ENCODE measurements around the gene GSTA4. TPM values are rescaled to one million over a fixed set of nuclear protein-coding genes. Genes with fewer than 3 reads are reported as not detected.

Gene GSTA4
- total RNA-seq, 2 experiments from 2014 or later, result 0.25 TPM; not detected in 1

GRCh38 chr6:53038596-53038995 is 43.5 kb upstream of the GSTA4 start:
- peaks cover 53% of the 10 kb centered on the region for H3K36me3 ChIP-seq (ENCODE audit: insufficient read depth, low read length)
- no peaks in the 10 kb centered on the region for H3K27me3 Mint-ChIP-seq

GRCh38 chr6:53038141-53038540 is 43.1 kb upstream of the GSTA4 start:
- no peaks in the 10 kb centered on the region for H3K27me3 ChIP-seq (ENCODE audit: control insufficient read depth in 1 of 2, insufficient read depth in 2 of 2, low read length in 2 of 2)
- H3K4me1 ChIP-seq (ENCODE audit: insufficient read depth, low read length), result no peaks in the 10 kb centered on the region
- no peak for ATAC-seq (ENCODE audit: poor library complexity)
- CTCF ChIA-PET, result no interaction called here
- H3K27ac ChIP-seq (ENCODE audit: low read depth in 1 of 2, low read length in 2 of 2), result no peak overlapping the region
- Mint-ChIP-seq H3K27ac (no peak overlapping the region), H3K36me3 (ENCODE audit: low read depth) (peaks cover 81% of the 10 kb centered on the region), H3K4me1 (ENCODE audit: low read depth) (no peaks in the 10 kb centered on the region), H3K4me3 (no peak overlapping the region), H3K9me3 (no peaks in the 10 kb centered on the region), H3K27me3 (no peaks in the 10 kb centered on the region)
- no peak overlapping the region for H3K4me3 ChIP-seq (ENCODE audit: low read length)
- POLR2A ChIA-PET, result no interaction called here
- TF ChIP-seq CTCF (IDR thresholded peaks at IDR 0.05), result no peak
- no peaks in the 10 kb centered on the region for H3K9me3 ChIP-seq (ENCODE audit: control insufficient read depth in 1 of 2, insufficient read depth in 1 of 2, low read length in 2 of 2)
- intact Hi-C loops (cut with DNase I, micrococcal nuclease), result no loop called here
- H3K36me3 ChIP-seq (ENCODE audit: insufficient read depth, low read length), result peaks cover 57% of the 10 kb centered on the region
- no peak for DNase-seq

More at GRCh38 chr6:53038596-53038995, 43.5 kb upstream of the GSTA4 start:
- ChIA-PET CTCF (no interaction called here), POLR2A (no interaction called here)
- Mint-ChIP-seq H3K36me3 (ENCODE audit: low read depth) (peaks cover 76% of the 10 kb centered on the region), H3K4me1 (ENCODE audit: low read depth) (no peaks in the 10 kb centered on the region), H3K4me3 (no peak overlapping the region), H3K9me3 (no peaks in the 10 kb centered on the region), H3K27ac (no peak overlapping the region)
- ATAC-seq (ENCODE audit: poor library complexity) (no peak), DNase-seq (no peak)
- no peak overlapping the region for H3K4me3 ChIP-seq (ENCODE audit: low read length)
- H3K27me3 ChIP-seq (ENCODE audit: control insufficient read depth in 1 of 2, insufficient read depth in 2 of 2, low read length in 2 of 2), result no peaks in the 10 kb centered on the region
- TF ChIP-seq CTCF (IDR thresholded peaks at IDR 0.05), result no peak
- intact Hi-C loops (cut with DNase I, micrococcal nuclease), result no loop called here
- no peaks in the 10 kb centered on the region for H3K4me1 ChIP-seq (ENCODE audit: insufficient read depth, low read length)
- no peak overlapping the region for H3K27ac ChIP-seq (ENCODE audit: low read depth in 1 of 2, low read length in 2 of 2)
- H3K9me3 ChIP-seq (ENCODE audit: control insufficient read depth in 1 of 2, insufficient read depth in 1 of 2, low read length in 2 of 2), result no peaks in the 10 kb centered on the region

- Mint-ChIP-seq H3K36me3 (ENCODE audit: low read depth) (peaks cover 93% of the 10 kb centered on the region), H3K9me3 (no peaks in the 10 kb centered on the region), H3K27me3 (no peaks in the 10 kb centered on the region), H3K4me3 (no peak overlapping the region), H3K27ac (no peak overlapping the region), H3K4me1 (ENCODE audit: low read depth) (no peaks in the 10 kb centered on the region)
- POLR2A ChIA-PET, result no interaction called here
- intact Hi-C loops (cut with DNase I, micrococcal nuclease), result no loop called here
- ATAC-seq (ENCODE audit: poor library complexity) (no peak), DNase-seq (no peak)
- CTCF ChIA-PET, result no interaction called here
- no peaks in the 10 kb centered on the region for H3K4me1 ChIP-seq (ENCODE audit: insufficient read depth, low read length)
- no peak overlapping the region for H3K27ac ChIP-seq (ENCODE audit: low read depth in 1 of 2, low read length in 2 of 2)
- TF ChIP-seq CTCF (IDR thresholded peaks at IDR 0.05), result no peak
- H3K36me3 ChIP-seq (ENCODE audit: insufficient read depth, low read length), result peaks cover 69% of the 10 kb centered on the region
- no peaks in the 10 kb centered on the region for H3K9me3 ChIP-seq (ENCODE audit: control insufficient read depth in 1 of 2, insufficient read depth in 1 of 2, low read length in 2 of 2)
- H3K27me3 ChIP-seq (ENCODE audit: control insufficient read depth in 1 of 2, insufficient read depth in 2 of 2, low read length in 2 of 2), result no peaks in the 10 kb centered on the region
- H3K4me3 ChIP-seq (ENCODE audit: low read length), result no peak overlapping the region
These were observed 40.6 kb upstream of the GSTA4 start for GRCh38 chr6:53035549-53036213.

All from CD4-positive, alpha-beta T cell (primary cell).